HCT116 (cell line): ENCODE results near the gene RPL21.

Experiments
- ELF1 ChIP-seq: IDR thresholded peaks from 2 replicates; pipeline ENCODE4 v1.6.1; 2012; ENCODE audit warnings: low read depth, borderline replicate concordance
- EZH2 ChIP-seq: fragments of 200-600 bp; sonication (generic); IDR thresholded peaks from 2 replicates; pipeline ENCODE4 v1.6.1; 2017; ENCODE audit warnings: antibody characterized with exemption, mixed run types
- POLR2A ChIP-seq: IDR thresholded peaks from 2 replicates; pipeline ENCODE4 v1.7.0; 2011; ENCODE audit warnings: borderline replicate concordance; ENCODE audit not compliant: insufficient read depth, insufficient read length; ENCODE audit errors: extremely low read depth
- SRF ChIP-seq: IDR thresholded peaks from 2 replicates; pipeline ENCODE4 v1.6.1; 2012; ENCODE audit warnings: low read depth
- ZFX ChIP-seq: fragments of 450-650 bp; IDR thresholded peaks from 2 replicates; pipeline ENCODE4 v1.6.1; 2017
- TF ChIP-seq, protein P1 (sequence below), 3 experiments: fragments of 200-600 bp in 1 of 3; sonication (generic) in 1 of 3; IDR thresholded peaks in 2 of 3; conservative IDR thresholded peaks in 1 of 3; 2 replicates each; pipeline ENCODE4 v1.5.1; 2012 to 2017; ENCODE audit warnings: low read depth in 2 of 3, low read length in 2 of 3, antibody characterized with exemption in 1 of 3, borderline replicate concordance in 1 of 3, control low read depth in 1 of 3, mild to moderate bottlenecking in 1 of 3, mixed read lengths in 1 of 3, mixed run types in 1 of 3, moderate library complexity in 1 of 3; ENCODE audit not compliant: insufficient read depth in 1 of 3
- TF ChIP-seq, protein P2 (sequence below): IDR thresholded peaks from 2 replicates; pipeline ENCODE4 v1.6.1; 2012; ENCODE audit warnings: low read depth
- TF ChIP-seq, protein P3 (sequence below): IDR thresholded peaks from 2 replicates; pipeline ENCODE4 v1.6.1; 2012

DNA sequence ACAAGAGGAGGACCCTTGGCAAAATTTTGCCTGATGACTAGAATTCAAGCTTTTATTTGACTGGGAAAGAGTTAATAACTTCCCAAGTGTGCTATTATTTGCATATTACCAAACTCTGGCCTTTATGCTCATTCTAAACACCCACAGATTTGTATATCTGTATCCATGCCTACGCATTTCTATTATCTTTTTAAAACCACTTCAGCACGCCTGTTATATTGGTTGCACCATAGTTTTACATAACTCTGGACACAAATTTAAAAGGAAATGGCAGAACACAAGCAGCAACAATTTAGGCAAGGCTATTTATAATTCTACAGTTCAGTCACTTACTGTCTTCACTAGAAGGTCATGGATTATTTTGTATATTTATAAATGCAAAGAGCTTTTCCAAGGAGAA lies 15.6 kb downstream of the RPL21 start:
- TF ChIP-seq POLR2A (no peak), SRF (no peak), ZFX (no peak), EZH2 (no peak), ELF1 (no peak)
- TF ChIP-seq, protein P1, sequence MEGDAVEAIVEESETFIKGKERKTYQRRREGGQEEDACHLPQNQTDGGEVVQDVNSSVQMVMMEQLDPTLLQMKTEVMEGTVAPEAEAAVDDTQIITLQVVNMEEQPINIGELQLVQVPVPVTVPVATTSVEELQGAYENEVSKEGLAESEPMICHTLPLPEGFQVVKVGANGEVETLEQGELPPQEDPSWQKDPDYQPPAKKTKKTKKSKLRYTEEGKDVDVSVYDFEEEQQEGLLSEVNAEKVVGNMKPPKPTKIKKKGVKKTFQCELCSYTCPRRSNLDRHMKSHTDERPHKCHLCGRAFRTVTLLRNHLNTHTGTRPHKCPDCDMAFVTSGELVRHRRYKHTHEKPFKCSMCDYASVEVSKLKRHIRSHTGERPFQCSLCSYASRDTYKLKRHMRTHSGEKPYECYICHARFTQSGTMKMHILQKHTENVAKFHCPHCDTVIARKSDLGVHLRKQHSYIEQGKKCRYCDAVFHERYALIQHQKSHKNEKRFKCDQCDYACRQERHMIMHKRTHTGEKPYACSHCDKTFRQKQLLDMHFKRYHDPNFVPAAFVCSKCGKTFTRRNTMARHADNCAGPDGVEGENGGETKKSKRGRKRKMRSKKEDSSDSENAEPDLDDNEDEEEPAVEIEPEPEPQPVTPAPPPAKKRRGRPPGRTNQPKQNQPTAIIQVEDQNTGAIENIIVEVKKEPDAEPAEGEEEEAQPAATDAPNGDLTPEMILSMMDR (IDR thresholded peaks at IDR 0.05 in 2 of 3, conservative IDR thresholded peaks at IDR 0.05 in 1 of 3; ENCODE audit: borderline replicate concordance in 1 of 3, insufficient read depth in 1 of 3, low read depth in 2 of 3, low read length in 2 of 3), result no peak
- TF ChIP-seq, protein P2, sequence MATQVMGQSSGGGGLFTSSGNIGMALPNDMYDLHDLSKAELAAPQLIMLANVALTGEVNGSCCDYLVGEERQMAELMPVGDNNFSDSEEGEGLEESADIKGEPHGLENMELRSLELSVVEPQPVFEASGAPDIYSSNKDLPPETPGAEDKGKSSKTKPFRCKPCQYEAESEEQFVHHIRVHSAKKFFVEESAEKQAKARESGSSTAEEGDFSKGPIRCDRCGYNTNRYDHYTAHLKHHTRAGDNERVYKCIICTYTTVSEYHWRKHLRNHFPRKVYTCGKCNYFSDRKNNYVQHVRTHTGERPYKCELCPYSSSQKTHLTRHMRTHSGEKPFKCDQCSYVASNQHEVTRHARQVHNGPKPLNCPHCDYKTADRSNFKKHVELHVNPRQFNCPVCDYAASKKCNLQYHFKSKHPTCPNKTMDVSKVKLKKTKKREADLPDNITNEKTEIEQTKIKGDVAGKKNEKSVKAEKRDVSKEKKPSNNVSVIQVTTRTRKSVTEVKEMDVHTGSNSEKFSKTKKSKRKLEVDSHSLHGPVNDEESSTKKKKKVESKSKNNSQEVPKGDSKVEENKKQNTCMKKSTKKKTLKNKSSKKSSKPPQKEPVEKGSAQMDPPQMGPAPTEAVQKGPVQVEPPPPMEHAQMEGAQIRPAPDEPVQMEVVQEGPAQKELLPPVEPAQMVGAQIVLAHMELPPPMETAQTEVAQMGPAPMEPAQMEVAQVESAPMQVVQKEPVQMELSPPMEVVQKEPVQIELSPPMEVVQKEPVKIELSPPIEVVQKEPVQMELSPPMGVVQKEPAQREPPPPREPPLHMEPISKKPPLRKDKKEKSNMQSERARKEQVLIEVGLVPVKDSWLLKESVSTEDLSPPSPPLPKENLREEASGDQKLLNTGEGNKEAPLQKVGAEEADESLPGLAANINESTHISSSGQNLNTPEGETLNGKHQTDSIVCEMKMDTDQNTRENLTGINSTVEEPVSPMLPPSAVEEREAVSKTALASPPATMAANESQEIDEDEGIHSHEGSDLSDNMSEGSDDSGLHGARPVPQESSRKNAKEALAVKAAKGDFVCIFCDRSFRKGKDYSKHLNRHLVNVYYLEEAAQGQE, result no peak
- TF ChIP-seq, protein P3, sequence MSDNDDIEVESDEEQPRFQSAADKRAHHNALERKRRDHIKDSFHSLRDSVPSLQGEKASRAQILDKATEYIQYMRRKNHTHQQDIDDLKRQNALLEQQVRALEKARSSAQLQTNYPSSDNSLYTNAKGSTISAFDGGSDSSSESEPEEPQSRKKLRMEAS, result no peak
